Epithelial cell of proximal tubule (primary cell): ENCODE measurements around the gene IL10RB. TPM values are rescaled to one million over a fixed set of nuclear protein-coding genes. Genes with fewer than 3 reads are reported as not detected.

ENCODE experiments used
- DNase-seq: peaks from one replicate; pipeline ENCODE4 v3.0.0-alpha.2; 2011; ENCODE audit warnings: low read depth
- H3K4me3 ChIP-seq: 2 replicates; pipeline ENCODE4 v1.5.1; 2011; ENCODE audit warnings: low read depth, mild to moderate bottlenecking, low read length
- total RNA-seq: library from RNA; depleted of rRNA; stranded (reverse); fragments of >200 nt; gene quantifications from 2 replicates; pipeline ENCODE4 v1.2.3, GENCODE V29; 2015
- TF ChIP-seq, protein P1 (sequence below): conservative IDR thresholded peaks from 2 replicates; pipeline ENCODE4 v1.5.1; 2012; ENCODE audit warnings: low read depth, mild to moderate bottlenecking, low read length

The IL10RB gene
- total RNA-seq, 1 donor from 2014 or later, result 11.0 TPM

DNA sequence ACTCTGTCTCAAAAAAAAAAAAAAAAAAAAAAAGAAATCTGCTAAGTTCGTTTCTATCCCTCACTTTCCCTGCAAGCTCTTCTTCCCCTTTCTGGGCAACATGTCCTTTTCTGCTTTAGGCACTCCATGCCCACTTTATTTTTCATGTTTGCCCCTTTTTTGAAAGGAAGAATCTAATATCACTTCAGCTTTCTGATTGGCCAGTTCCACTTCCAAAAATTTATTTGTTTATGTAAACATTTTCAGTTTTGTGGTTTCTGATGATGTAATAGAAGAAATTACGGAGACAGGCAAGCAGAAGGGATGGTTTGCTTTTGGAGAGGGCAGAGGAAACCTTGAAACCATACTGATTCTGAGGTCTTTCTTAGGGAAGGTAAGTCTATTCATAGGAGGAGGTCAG lies 73.8 kb downstream of the IL10RB start:
- no peak overlapping the region for H3K4me3 ChIP-seq
- DNase-seq, result no peak
- TF ChIP-seq, protein P1, sequence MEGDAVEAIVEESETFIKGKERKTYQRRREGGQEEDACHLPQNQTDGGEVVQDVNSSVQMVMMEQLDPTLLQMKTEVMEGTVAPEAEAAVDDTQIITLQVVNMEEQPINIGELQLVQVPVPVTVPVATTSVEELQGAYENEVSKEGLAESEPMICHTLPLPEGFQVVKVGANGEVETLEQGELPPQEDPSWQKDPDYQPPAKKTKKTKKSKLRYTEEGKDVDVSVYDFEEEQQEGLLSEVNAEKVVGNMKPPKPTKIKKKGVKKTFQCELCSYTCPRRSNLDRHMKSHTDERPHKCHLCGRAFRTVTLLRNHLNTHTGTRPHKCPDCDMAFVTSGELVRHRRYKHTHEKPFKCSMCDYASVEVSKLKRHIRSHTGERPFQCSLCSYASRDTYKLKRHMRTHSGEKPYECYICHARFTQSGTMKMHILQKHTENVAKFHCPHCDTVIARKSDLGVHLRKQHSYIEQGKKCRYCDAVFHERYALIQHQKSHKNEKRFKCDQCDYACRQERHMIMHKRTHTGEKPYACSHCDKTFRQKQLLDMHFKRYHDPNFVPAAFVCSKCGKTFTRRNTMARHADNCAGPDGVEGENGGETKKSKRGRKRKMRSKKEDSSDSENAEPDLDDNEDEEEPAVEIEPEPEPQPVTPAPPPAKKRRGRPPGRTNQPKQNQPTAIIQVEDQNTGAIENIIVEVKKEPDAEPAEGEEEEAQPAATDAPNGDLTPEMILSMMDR, result no peak

- TF ChIP-seq, protein P1, result no peak
- no peak overlapping the region for H3K4me3 ChIP-seq
- DNase-seq, result no peak
These were observed 79.6 kb downstream of the IL10RB start for GRCh38 chr21:33345751-33346238.

Other genes with a start within 250 kb of the IL10RB start
- not detected in 2 replicates for gene OLIG2, start 240.4 kb upstream of the IL10RB start, total RNA-seq
- gene OLIG1, start 196.2 kb upstream of the IL10RB start, total RNA-seq, result not detected in 2 replicates
- gene IFNAR2, start 36.4 kb upstream of the IL10RB start, total RNA-seq, result 4.7 and 7.0 TPM in 2 replicates
- gene IFNAR1, start 58.6 kb downstream of the IL10RB start, total RNA-seq, result 8.6 and 8.8 TPM in 2 replicates
- 59.9 and 64.5 TPM in 2 replicates for gene IFNGR2, start 137.0 kb downstream of the IL10RB start, total RNA-seq
- 22.2 and 39.8 TPM in 2 replicates for gene TMEM50B, start 213.6 kb downstream of the IL10RB start, total RNA-seq
- 0.87 and 0.92 TPM in 2 replicates for gene DNAJC28, start 225.3 kb downstream of the IL10RB start, total RNA-seq